B cell (primary cell): Measurements from ENCODE around the gene ELL. TPM values are rescaled to one million over a fixed set of nuclear protein-coding genes. Genes with fewer than 3 reads are reported as not detected.

Experiments
- ATAC-seq: fragments of 200-7000 bp; cut with Tn5 transposase; one replicate; pipeline ENCODE4 v1.10.0; 2021; ENCODE audit warnings: low read depth, mild to moderate bottlenecking, moderate number of reproducible peaks, moderate library complexity
- CTCF ChIA-PET: fragments of 350-600 bp; sonication (Branson Sonifier 250); formaldehyde crosslinking; loops from one replicate; lab custom pipeline; 2021; ENCODE audit warnings: antibody characterized with exemption, inconsistent platforms; lab: Charles Lee
- POLR2A ChIA-PET: fragments of 350-600 bp; sonication (Branson Sonifier 250); formaldehyde crosslinking; loops from one replicate; lab custom pipeline; 2021; ENCODE audit warnings: antibody characterized with exemption; lab: Charles Lee
- DNase-seq: peaks from one replicate; pipeline ENCODE4 v3.0.0; 2013
- H2AFZ ChIP-seq: 2 replicates; pipeline ENCODE4 v1.6.1; 2012; ENCODE audit warnings: mild to moderate bottlenecking, low read depth, low read length; ENCODE audit not compliant: insufficient read depth, poor library complexity, severe bottlenecking
- H3K27ac ChIP-seq, 2 donors: 1 replicate in 1 of 2; 2 replicates in 1 of 2; pipeline ENCODE4 v1.5.1; 2012 to 2013; ENCODE audit warnings: low read length in 2 of 2, mild to moderate bottlenecking in 2 of 2, moderate library complexity in 1 of 2
- H3K27me3 ChIP-seq, 4 experiments: fragments of 200-600 bp in 1 of 4; sonication (generic) in 1 of 4; replicated peaks in 1 of 4; 1 replicate in 2 of 4; 2 replicates in 2 of 4; pipeline versions ENCODE4 v1.6.1 to v1.7.0; 2013 to 2016; ENCODE audit warnings: low read length in 3 of 4, mild to moderate bottlenecking in 2 of 4, mixed read lengths in 1 of 4, moderate library complexity in 1 of 4; ENCODE audit not compliant: insufficient read depth in 4 of 4, control insufficient read depth in 3 of 4; ENCODE audit errors: control extremely low read depth in 1 of 4
- H3K36me3 ChIP-seq, 2 experiments: replicated peaks in 1 of 2; 1 replicate in 1 of 2; 2 replicates in 1 of 2; pipeline versions ENCODE4 v1.6.1 to v1.7.1; 2013; ENCODE audit warnings: low read length in 1 of 2; ENCODE audit not compliant: insufficient read depth in 2 of 2, control insufficient read depth in 1 of 2; ENCODE audit errors: control extremely low read depth in 1 of 2, extremely low read depth in 1 of 2
- H3K4me1 ChIP-seq, 2 donors: fragments of 200-600 bp in 1 of 2; sonication (generic) in 1 of 2; 1 replicate in 1 of 2; 2 replicates in 1 of 2; pipeline versions ENCODE4 v1.5.1 to v1.6.1; 2013 to 2017; ENCODE audit warnings: low read length in 2 of 2; ENCODE audit not compliant: control insufficient read depth in 2 of 2, insufficient read depth in 2 of 2
- H3K4me2 ChIP-seq: replicated peaks from 2 replicates; pipeline ENCODE3; 2012; ENCODE audit warnings: mild to moderate bottlenecking, low read depth, low read length; ENCODE audit not compliant: poor library complexity, severe bottlenecking
- H3K4me3 ChIP-seq, 5 experiments: fragments of 200-600 bp in 1 of 5; sonication (generic) in 1 of 5; 1 replicate in 3 of 5; 2 replicates in 2 of 5; pipeline versions ENCODE4 v1.5.1 to v1.7.0; 2011 to 2016; ENCODE audit warnings: low read length in 4 of 5, mild to moderate bottlenecking in 4 of 5, low read depth in 2 of 5, control low read depth in 1 of 5, moderate library complexity in 1 of 5; ENCODE audit not compliant: insufficient read depth in 1 of 5; ENCODE audit errors: control extremely low read depth in 1 of 5, extremely low read depth in 1 of 5
- H3K79me2 ChIP-seq: fragments of 200-600 bp; sonication (generic); one replicate; pipeline ENCODE4 v1.6.0; 2016; ENCODE audit warnings: low read length; ENCODE audit not compliant: control insufficient read depth, insufficient read depth
- H3K9ac ChIP-seq: fragments of 200-600 bp; sonication (generic); 2 replicates; pipeline ENCODE4 v1.6.1; 2017; ENCODE audit warnings: mild to moderate bottlenecking, low read length, moderate library complexity
- H3K9me3 ChIP-seq, 3 donors: one replicate each; pipeline versions ENCODE4 v1.6.1 to v1.7.1; 2013; ENCODE audit warnings: low read length in 2 of 3; ENCODE audit not compliant: control insufficient read depth in 2 of 3, insufficient read depth in 1 of 3; ENCODE audit errors: control extremely low read depth in 1 of 3
- H4K20me1 ChIP-seq: 2 replicates; pipeline ENCODE4 v1.6.0; 2012; ENCODE audit warnings: mild to moderate bottlenecking, low read length; ENCODE audit not compliant: insufficient read depth, control insufficient read depth, poor library complexity, severe bottlenecking
- H3K27ac Mint-ChIP-seq: one replicate; pipeline ENCODE4 v1.8.0; 2021; ENCODE audit warnings: mixed read lengths
- H3K27me3 Mint-ChIP-seq: one replicate; pipeline ENCODE4 v1.8.0; 2021; ENCODE audit warnings: mixed read lengths
- H3K4me1 Mint-ChIP-seq: one replicate; pipeline ENCODE4 v1.8.0; 2021; ENCODE audit warnings: mixed read lengths
- H3K4me3 Mint-ChIP-seq: one replicate; pipeline ENCODE4 v1.8.0; 2021; ENCODE audit warnings: mixed read lengths
- H3K9me3 Mint-ChIP-seq: one replicate; pipeline ENCODE4 v1.8.0; 2022; ENCODE audit warnings: mixed read lengths; ENCODE audit not compliant: insufficient read depth
- EZH2 ChIP-seq: IDR thresholded peaks from 2 replicates; pipeline ENCODE4 v1.6.1; 2012; ENCODE audit warnings: borderline replicate concordance, low read depth, mild to moderate bottlenecking, moderate library complexity, low read length; ENCODE audit not compliant: insufficient read depth, poor library complexity, severe bottlenecking
- WGBS: methylation state at CpG from one replicate; pipeline ENCODE4 v1.1.5; 2013; ENCODE audit warnings: missing lambda C conversion rate; ENCODE audit not compliant: insufficient coverage; 5-methylcytosine and 5-hydroxymethylcytosine counted together
- intact Hi-C: fragments of 100-400 bp; cut with micrococcal nuclease; formaldehyde crosslinking; loops from one replicate; pipeline ENCODE4 v1.10.0; 2022
- polyA plus RNA-seq: library from polyadenylated mRNA; depleted of rRNA; stranded (reverse); fragments of >200 nt; gene quantifications from 2 replicates; pipeline ENCODE4 v1.2.3, GENCODE V29; 2012
- total RNA-seq, 2 donors: library from RNA; stranded (reverse); fragments of 120-200 nt in 1 of 2; gene quantifications; 1 replicate in 1 of 2; 2 replicates in 1 of 2; pipeline versions ENCODE4 v1.2.3 to v1.2.4, GENCODE V29; 2013 to 2022
- TF ChIP-seq, protein P1 (sequence below): fragments of 200-600 bp; IDR thresholded peaks from one replicate; pipeline ENCODE4 v1.8.0; 2022; ENCODE audit warnings: antibody characterized with exemption, mild to moderate bottlenecking

Gene ELL
- total and polyA plus RNA-seq, 2 donors (not counting 1 experiment from before 2014, with no cell fraction given): 21.2 to 31.4 TPM

GRCh38 chr19:18539372-18539771, 17.5 kb upstream of the ELL start:
- TF ChIP-seq EZH2: no peak
- TF ChIP-seq, protein P1, sequence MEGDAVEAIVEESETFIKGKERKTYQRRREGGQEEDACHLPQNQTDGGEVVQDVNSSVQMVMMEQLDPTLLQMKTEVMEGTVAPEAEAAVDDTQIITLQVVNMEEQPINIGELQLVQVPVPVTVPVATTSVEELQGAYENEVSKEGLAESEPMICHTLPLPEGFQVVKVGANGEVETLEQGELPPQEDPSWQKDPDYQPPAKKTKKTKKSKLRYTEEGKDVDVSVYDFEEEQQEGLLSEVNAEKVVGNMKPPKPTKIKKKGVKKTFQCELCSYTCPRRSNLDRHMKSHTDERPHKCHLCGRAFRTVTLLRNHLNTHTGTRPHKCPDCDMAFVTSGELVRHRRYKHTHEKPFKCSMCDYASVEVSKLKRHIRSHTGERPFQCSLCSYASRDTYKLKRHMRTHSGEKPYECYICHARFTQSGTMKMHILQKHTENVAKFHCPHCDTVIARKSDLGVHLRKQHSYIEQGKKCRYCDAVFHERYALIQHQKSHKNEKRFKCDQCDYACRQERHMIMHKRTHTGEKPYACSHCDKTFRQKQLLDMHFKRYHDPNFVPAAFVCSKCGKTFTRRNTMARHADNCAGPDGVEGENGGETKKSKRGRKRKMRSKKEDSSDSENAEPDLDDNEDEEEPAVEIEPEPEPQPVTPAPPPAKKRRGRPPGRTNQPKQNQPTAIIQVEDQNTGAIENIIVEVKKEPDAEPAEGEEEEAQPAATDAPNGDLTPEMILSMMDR: no peak
- CTCF ChIA-PET: interaction anchor here (0.6 kb wide), 1 partner anchor 15 kb away, joined by 3 read pairs; no protein-coding TSS in a partner anchor
- peaks cover 14 to 17% of the 10 kb centered on the region in 2 donors for H3K4me1 ChIP-seq
- Mint-ChIP-seq H3K9me3 (no peaks in the 10 kb centered on the region), H3K4me3 (no peak overlapping the region), H3K27me3 (no peaks in the 10 kb centered on the region), H3K4me1 (peaks cover 18% of the 10 kb centered on the region), H3K27ac (no peak overlapping the region)
- POLR2A ChIA-PET: interaction anchor here (0.7 to 0.8 kb wide), 2 partner anchors 17 to 81 kb away, joined by 4 to 10 read pairs; no protein-coding TSS in a partner anchor
- peaks cover 20% of the 10 kb centered on the region for H3K79me2 ChIP-seq
- H3K27ac ChIP-seq: no peak overlapping the region
- no peaks in the 10 kb centered on the region for H3K9me3 ChIP-seq
- H3K4me2 ChIP-seq: no peak overlapping the region
- no peaks in the 10 kb centered on the region for H3K27me3 ChIP-seq
- WGBS: 98% methylated on average over 19 of the region's 19 CpGs
- no peak for ATAC-seq
- no peaks in the 10 kb centered on the region for H4K20me1 ChIP-seq
- peaks cover 5 to 48% of the 10 kb centered on the region in 2 experiments for H3K36me3 ChIP-seq
- no peak for DNase-seq
- no peak overlapping the region for H3K9ac ChIP-seq
- intact Hi-C loops: no loop called here
- H2AFZ ChIP-seq: no peak overlapping the region
- H3K4me3 ChIP-seq: no peak overlapping the region

DNA sequence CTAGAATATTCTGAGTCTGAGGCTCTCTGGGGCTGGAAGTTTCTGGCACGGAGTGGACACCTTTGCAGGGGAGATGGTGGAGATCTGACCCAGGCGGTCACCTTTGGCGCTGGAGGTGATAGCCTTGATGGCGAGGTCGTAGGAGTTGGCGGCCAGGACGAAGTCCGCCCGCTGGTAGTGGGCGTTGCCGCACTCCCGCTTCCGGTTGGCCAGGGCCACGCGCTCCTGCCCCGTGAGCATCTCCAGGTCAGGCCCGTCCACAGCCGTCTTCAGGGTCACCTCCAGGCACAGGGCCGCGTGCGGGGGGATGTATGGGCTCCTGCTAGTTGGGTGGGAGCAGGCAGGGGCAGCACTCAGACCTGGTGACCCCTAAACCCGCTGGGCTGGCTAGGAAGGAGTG, 16.2 kb upstream of the ELL start:
- WGBS: 97% methylated on average over 18 of the region's 22 CpGs
- H3K36me3 ChIP-seq: peaks cover 5 to 49% of the 10 kb centered on the region in 2 experiments
- intact Hi-C loops: no loop called here
- H4K20me1 ChIP-seq: no peaks in the 10 kb centered on the region
- H3K4me2 ChIP-seq: no peak overlapping the region
- Mint-ChIP-seq H3K4me1 (peaks cover 11% of the 10 kb centered on the region), H3K27me3 (no peaks in the 10 kb centered on the region), H3K9me3 (no peaks in the 10 kb centered on the region), H3K27ac (no peak overlapping the region), H3K4me3 (no peak overlapping the region)
- H3K4me1 ChIP-seq: peaks cover 9 to 10% of the 10 kb centered on the region in 2 donors
- no peaks in the 10 kb centered on the region for H3K27me3 ChIP-seq
- TF ChIP-seq, protein P1: no peak
- TF ChIP-seq EZH2: no peak
- no peak for DNase-seq
- H3K9me3 ChIP-seq: no peaks in the 10 kb centered on the region
- no peak overlapping the region for H3K9ac ChIP-seq
- POLR2A ChIA-PET: interaction anchor here (0.7 kb wide), 1 partner anchor 17 kb away, joined by 3 read pairs; no protein-coding TSS in a partner anchor
- CTCF ChIA-PET: no interaction called here
- H3K27ac ChIP-seq: no peak overlapping the region
- no peak overlapping the region for H3K4me3 ChIP-seq
- H3K79me2 ChIP-seq: peaks cover 17% of the 10 kb centered on the region
- no peak overlapping the region for H2AFZ ChIP-seq
- ATAC-seq: no peak
